Endodermal cell (in vitro differentiated cells): Measurements from ENCODE around the gene TRDN. TPM values are rescaled to one million over a fixed set of nuclear protein-coding genes. Genes with fewer than 3 reads are reported as not detected.

Experiments used
- DNase-seq: peaks from one replicate; pipeline ENCODE4 v3.0.0-alpha.2; 2017
- H3K27ac ChIP-seq: 2 replicates; pipeline ENCODE4 v1.5.1; 2013; ENCODE audit warnings: mild to moderate bottlenecking, low read depth, low read length, moderate library complexity
- H3K27me3 ChIP-seq: 2 replicates; pipeline ENCODE4 v1.6.1; 2013; ENCODE audit warnings: mild to moderate bottlenecking, low read length, moderate library complexity; ENCODE audit not compliant: insufficient read depth, control insufficient read depth, poor library complexity, severe bottlenecking
- H3K36me3 ChIP-seq: 2 replicates; pipeline ENCODE4 v1.7.0; 2013; ENCODE audit warnings: mild to moderate bottlenecking, low read length, moderate library complexity; ENCODE audit not compliant: control insufficient read depth, insufficient read depth
- H3K4me1 ChIP-seq: one replicate; pipeline ENCODE4 v1.7.0; 2013; ENCODE audit warnings: low read length; ENCODE audit not compliant: control insufficient read depth, insufficient read depth
- H3K4me3 ChIP-seq: 2 replicates; pipeline ENCODE4 v1.5.1; 2013; ENCODE audit warnings: mild to moderate bottlenecking, low read length, moderate library complexity
- H3K9ac ChIP-seq: 2 replicates; pipeline ENCODE4 v1.6.1; 2013; ENCODE audit warnings: mild to moderate bottlenecking, low read length, moderate library complexity; ENCODE audit not compliant: poor library complexity, severe bottlenecking; ENCODE audit errors: extremely low read depth
- H3K9me3 ChIP-seq: 2 replicates; pipeline ENCODE4 v1.6.1; 2013; ENCODE audit warnings: mild to moderate bottlenecking, low read length, moderate library complexity; ENCODE audit not compliant: control insufficient read depth
- H3K27ac Mint-ChIP-seq: 2 replicates; pipeline ENCODE4 v1.8.0; 2020; ENCODE audit warnings: mixed read lengths
- H3K27me3 Mint-ChIP-seq: 2 replicates; pipeline ENCODE4 v1.8.0; 2021; ENCODE audit warnings: mild to moderate bottlenecking, mixed read lengths; ENCODE audit not compliant: insufficient read depth
- H3K36me3 Mint-ChIP-seq: 2 replicates; pipeline ENCODE4 v1.8.0; 2020; ENCODE audit warnings: low read depth, mixed read lengths
- H3K4me1 Mint-ChIP-seq: 2 replicates; pipeline ENCODE4 v1.8.0; 2020; ENCODE audit warnings: mixed read lengths
- H3K4me3 Mint-ChIP-seq: 2 replicates; pipeline ENCODE4 v1.8.0; 2020; ENCODE audit warnings: mild to moderate bottlenecking, moderate library complexity, mixed read lengths
- H3K9me3 Mint-ChIP-seq: 2 replicates; pipeline ENCODE4 v1.8.0; 2020; ENCODE audit warnings: mild to moderate bottlenecking, mixed read lengths
- CTCF ChIP-seq: fragments of 200-600 bp; sonication (generic); conservative IDR thresholded peaks from 2 replicates; pipeline ENCODE4 v1.5.0; 2021; ENCODE audit warnings: antibody characterized with exemption, mild to moderate bottlenecking
- WGBS, 2 experiments: methylation state at CpG; one replicate each; pipeline versions ENCODE4 v1.1.5 to v1.1.7; 2013; ENCODE audit warnings: missing lambda C conversion rate in 2 of 2, mixed read lengths in 1 of 2; ENCODE audit not compliant: insufficient coverage in 1 of 2, insufficient read length in 1 of 2; 5-methylcytosine and 5-hydroxymethylcytosine counted together
- total RNA-seq, 2 donors: library from RNA; stranded (reverse); fragmentation: NEBNext Ultra II Directional in 1 of 2; extraction: Animal tissue kit (Norgen Biotek cat#: 25700) in 1 of 2; gene quantifications; 2 replicates in 1 of 2; 3 replicates in 1 of 2; pipeline ENCODE4 v1.2.1, GENCODE V29; 2021

The TRDN gene
- total RNA-seq, 2 donors from 2014 or later, result 74.4 to 136 TPM

- Histone ChIP-seq H3K27me3 (no peaks in the 10 kb centered on the region), H3K9me3 (peaks cover 24% of the 10 kb centered on the region), H3K4me3 (no peak overlapping the region), H3K27ac (no peak overlapping the region), H3K4me1 (no peaks in the 10 kb centered on the region), H3K36me3 (no peaks in the 10 kb centered on the region), H3K9ac (no peak overlapping the region)
- Mint-ChIP-seq H3K27me3 (no peaks in the 10 kb centered on the region), H3K9me3 (peaks cover 26% of the 10 kb centered on the region), H3K4me3 (no peak overlapping the region), H3K36me3 (peaks cover 16% of the 10 kb centered on the region), H3K4me1 (peaks cover 2% of the 10 kb centered on the region), H3K27ac (no peak overlapping the region)
- DNase-seq, result no peak
- 80 to 93% methylated on average over 1 of the region's 1 CpG for WGBS, 2 experiments
- TF ChIP-seq CTCF, result no peak
Observed at GRCh38 chr6:123676793-123677192, 40.0 kb upstream of the TRDN start.

GRCh38 chr6:123668965-123669591, 32.3 kb upstream of the TRDN start:
- Mint-ChIP-seq H3K9me3 (peaks cover 14% of the 10 kb centered on the region), H3K27ac (no peak overlapping the region), H3K4me3 (no peak overlapping the region), H3K4me1 (peaks cover 3% of the 10 kb centered on the region), H3K27me3 (no peaks in the 10 kb centered on the region), H3K36me3 (peaks cover 9% of the 10 kb centered on the region)
- WGBS, 2 experiments, result 86 to 90% methylated on average over 1 to 3 of the region's 3 CpGs
- H3K27me3 ChIP-seq, result no peaks in the 10 kb centered on the region
- no peaks in the 10 kb centered on the region for H3K36me3 ChIP-seq
- H3K9me3 ChIP-seq, result peaks cover 15% of the 10 kb centered on the region
- H3K27ac ChIP-seq, result no peak overlapping the region
- peaks cover 3% of the 10 kb centered on the region for H3K4me1 ChIP-seq
- no peak for DNase-seq
- no peak for TF ChIP-seq CTCF
- no peak overlapping the region for H3K9ac ChIP-seq
- H3K4me3 ChIP-seq, result no peak overlapping the region

- no peaks in the 10 kb centered on the region for H3K27me3 Mint-ChIP-seq
- Histone ChIP-seq H3K9ac (no peak overlapping the region), H3K9me3 (peaks cover 10% of the 10 kb centered on the region), H3K27me3 (no peaks in the 10 kb centered on the region), H3K27ac (no peak overlapping the region), H3K36me3 (no peaks in the 10 kb centered on the region), H3K4me3 (no peak overlapping the region), H3K4me1 (peaks cover 3% of the 10 kb centered on the region)
- no peak for TF ChIP-seq CTCF
- H3K4me3 Mint-ChIP-seq, result no peak overlapping the region
- no peak overlapping the region for H3K27ac Mint-ChIP-seq
- no peak for DNase-seq
- peaks cover 6% of the 10 kb centered on the region for H3K36me3 Mint-ChIP-seq
- peaks cover 9% of the 10 kb centered on the region for H3K9me3 Mint-ChIP-seq
- H3K4me1 Mint-ChIP-seq, result peaks cover 3% of the 10 kb centered on the region
- 77 to 83% methylated on average over 3 to 6 of the region's 6 CpGs for WGBS, 2 experiments
Observed at GRCh38 chr6:123668063-123668462, 31.3 kb upstream of the TRDN start.
